HepG2 (cell line): ENCODE data around the gene KIF13A. TPM values are rescaled to one million over a fixed set of nuclear protein-coding genes. Genes with fewer than 3 reads are reported as not detected.

ENCODE experiments used
- BATF2 ChIP-seq: sonication (generic); formaldehyde crosslinking; IDR thresholded peaks from 2 replicates; pipeline ENCODE4 v1.8.0; 2022; ENCODE audit warnings: mild to moderate bottlenecking, missing genetic modification reagents, moderate library complexity
- CREM ChIP-seq, 2 experiments: sonication (generic) in 1 of 2; formaldehyde crosslinking in 1 of 2; IDR thresholded peaks; 2 replicates each; pipeline versions ENCODE4 v1.4.0 to v1.6.1; 2016 to 2020; ENCODE audit warnings: antibody characterized with exemption in 1 of 2, mild to moderate bottlenecking in 1 of 2, missing genetic modification reagents in 1 of 2
- GABPB1 ChIP-seq: IDR thresholded peaks from 2 replicates; pipeline ENCODE4 v1.6.1; 2016; ENCODE audit warnings: mild to moderate bottlenecking, missing genetic modification reagents, moderate library complexity, missing compliant biosample characterization
- MED1 ChIP-seq: sonication (generic); formaldehyde crosslinking; IDR thresholded peaks from 2 replicates; pipeline ENCODE4 v1.4.0; 2020; ENCODE audit warnings: missing genetic modification reagents
- MEIS1 ChIP-seq: sonication (generic); formaldehyde crosslinking; IDR thresholded peaks from 2 replicates; pipeline ENCODE4 v1.9.0; 2021; ENCODE audit warnings: mild to moderate bottlenecking, missing genetic modification reagents, moderate library complexity, borderline replicate concordance
- MTF2 ChIP-seq: sonication (generic); formaldehyde crosslinking; IDR thresholded peaks from 2 replicates; pipeline ENCODE4 v1.5.0; 2020; ENCODE audit warnings: missing genetic modification reagents, borderline replicate concordance
- NFKB2 ChIP-seq: sonication (generic); formaldehyde crosslinking; IDR thresholded peaks from 2 replicates; pipeline ENCODE4 v1.4.0; 2020; ENCODE audit warnings: missing genetic modification reagents, borderline replicate concordance
- POLR2G ChIP-seq: fragments of 200-400 bp; formaldehyde crosslinking; IDR thresholded peaks from 2 replicates; pipeline ENCODE4 v1.6.1; 2018; ENCODE audit warnings: mild to moderate bottlenecking, low read depth, low read length, moderate library complexity
- SKIL ChIP-seq: sonication (generic); formaldehyde crosslinking; IDR thresholded peaks from 2 replicates; pipeline ENCODE4 v1.8.0; 2022; ENCODE audit warnings: missing genetic modification reagents, mild to moderate bottlenecking, moderate library complexity, borderline replicate concordance
- ZFX ChIP-seq: sonication (generic); formaldehyde crosslinking; IDR thresholded peaks from 2 replicates; pipeline ENCODE4 v1.4.0; 2020; ENCODE audit warnings: mild to moderate bottlenecking, low read depth, missing genetic modification reagents, moderate library complexity
- ZMYM4 ChIP-seq: sonication (generic); formaldehyde crosslinking; IDR thresholded peaks from 2 replicates; pipeline ENCODE4 v1.8.1; 2023; ENCODE audit warnings: mild to moderate bottlenecking, missing genetic modification reagents
- ZNF766 ChIP-seq: sonication (generic); formaldehyde crosslinking; IDR thresholded peaks from 2 replicates; pipeline ENCODE4 v1.5.0; 2020; ENCODE audit warnings: missing genetic modification reagents, borderline replicate concordance
- polyA plus RNA-seq, 8 experiments: library from polyadenylated mRNA; depleted of rRNA in 3 of 8; stranded (reverse) in 7 of 8; unstranded in 1 of 8; fragments of >200 nt; fragmentation: Illumina TruSeq in 4 of 8; extraction: Trizol in 4 of 8; gene quantifications; 2 replicates each; pipeline versions ENCODE4 v1.2.1 to v1.2.3, GENCODE V29; 2011 to 2016; ENCODE audit warnings: low read depth in 4 of 8, missing spikeins in 1 of 8, mixed read lengths in 1 of 8; ENCODE audit not compliant: insufficient read depth in 1 of 8
- total RNA-seq, 5 experiments: library from RNA; depleted of rRNA; stranded (reverse); fragments of >200 nt; fragmentation: Illumina TruSeq; extraction: Trizol; gene quantifications; 2 replicates each; pipeline ENCODE4 v1.2.3, GENCODE V29; 2016; ENCODE audit warnings: low read depth in 1 of 5
- TF ChIP-seq, protein P1 (sequence below): sonication (generic); formaldehyde crosslinking; IDR thresholded peaks from 2 replicates; pipeline ENCODE4 v1.9.0; 2022; ENCODE audit warnings: low read depth, missing genetic modification reagents
- TF ChIP-seq, protein P2 (sequence below), 2 experiments: sonication (generic) in 1 of 2; formaldehyde crosslinking in 1 of 2; IDR thresholded peaks; 2 replicates each; pipeline versions ENCODE4 v1.6.1 to v1.9.0; 2014 to 2022; ENCODE audit warnings: antibody characterized with exemption in 1 of 2, borderline replicate concordance in 1 of 2, inconsistent platforms in 1 of 2, low read depth in 1 of 2, missing genetic modification reagents in 1 of 2

Gene KIF13A
- total and polyA plus RNA-seq, 2 of the 13 experiments (the other 11 are each of a cell fraction or from before 2014, with no cell fraction given): 21.1 to 37.2 TPM

DNA sequence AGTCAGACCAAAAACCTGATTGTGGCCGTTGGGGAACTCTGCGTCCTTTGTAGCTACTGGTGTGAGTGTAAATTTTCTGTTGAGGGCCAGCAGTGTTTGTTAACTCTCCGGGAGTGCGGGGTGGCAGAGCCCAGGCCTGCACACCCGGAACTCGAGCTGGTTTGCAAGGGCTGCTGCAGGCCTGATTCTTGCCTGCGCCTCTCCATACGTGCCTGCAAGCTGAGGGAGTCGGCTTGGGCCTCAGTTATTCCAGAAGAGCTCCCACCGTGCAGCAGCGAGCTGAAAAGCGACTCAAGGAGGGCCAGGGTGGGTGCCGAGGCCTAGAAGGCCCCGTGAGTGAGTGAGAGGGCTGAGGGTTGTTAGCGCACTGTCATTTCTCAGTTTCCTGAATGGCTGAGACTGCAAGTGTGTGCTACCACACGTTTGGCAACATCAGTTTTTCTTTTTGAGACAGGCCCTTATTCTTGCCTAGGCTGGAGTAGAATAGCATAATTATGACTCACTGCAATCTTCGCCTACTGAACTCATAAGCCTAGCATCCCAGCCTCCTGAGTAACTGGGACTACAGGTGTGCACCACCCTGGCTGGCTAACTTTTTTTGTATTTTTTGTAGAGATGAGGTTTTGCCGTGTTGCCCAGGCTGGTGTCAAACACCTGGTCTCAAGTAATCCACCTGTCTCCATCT lies 33.9 kb upstream of the KIF13A start (continued):
- TF ChIP-seq MED1 (CRISPR knock-in tag): no peak
- no peak for TF ChIP-seq POLR2G
- TF ChIP-seq MEIS1 (CRISPR knock-in tag): no peak
- TF ChIP-seq, protein P1, sequence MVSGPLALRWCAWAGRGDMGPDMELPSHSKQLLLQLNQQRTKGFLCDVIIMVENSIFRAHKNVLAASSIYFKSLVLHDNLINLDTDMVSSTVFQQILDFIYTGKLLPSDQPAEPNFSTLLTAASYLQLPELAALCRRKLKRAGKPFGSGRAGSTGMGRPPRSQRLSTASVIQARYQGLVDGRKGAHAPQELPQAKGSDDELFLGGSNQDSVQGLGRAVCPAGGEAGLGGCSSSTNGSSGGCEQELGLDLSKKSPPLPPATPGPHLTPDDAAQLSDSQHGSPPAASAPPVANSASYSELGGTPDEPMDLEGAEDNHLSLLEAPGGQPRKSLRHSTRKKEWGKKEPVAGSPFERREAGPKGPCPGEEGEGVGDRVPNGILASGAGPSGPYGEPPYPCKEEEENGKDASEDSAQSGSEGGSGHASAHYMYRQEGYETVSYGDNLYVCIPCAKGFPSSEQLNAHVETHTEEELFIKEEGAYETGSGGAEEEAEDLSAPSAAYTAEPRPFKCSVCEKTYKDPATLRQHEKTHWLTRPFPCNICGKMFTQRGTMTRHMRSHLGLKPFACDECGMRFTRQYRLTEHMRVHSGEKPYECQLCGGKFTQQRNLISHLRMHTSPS: 0 out of 2 replicates have a peak, but pooled peaks have one; percentile 23
- no peak for TF ChIP-seq BATF2 (CRISPR knock-in tag)
- peak; percentile 43; the same call in 1 of the 2 replicates for TF ChIP-seq GABPB1 (CRISPR knock-in tag)
- 0 out of 2 replicates have a peak, but pooled peaks have one; percentile 15 for TF ChIP-seq ZMYM4
- TF ChIP-seq MTF2 (CRISPR knock-in tag): no peak
- TF ChIP-seq ZNF766 (CRISPR knock-in tag): no peak
- peak; percentile 95 for TF ChIP-seq ZFX
- TF ChIP-seq, protein P2, sequence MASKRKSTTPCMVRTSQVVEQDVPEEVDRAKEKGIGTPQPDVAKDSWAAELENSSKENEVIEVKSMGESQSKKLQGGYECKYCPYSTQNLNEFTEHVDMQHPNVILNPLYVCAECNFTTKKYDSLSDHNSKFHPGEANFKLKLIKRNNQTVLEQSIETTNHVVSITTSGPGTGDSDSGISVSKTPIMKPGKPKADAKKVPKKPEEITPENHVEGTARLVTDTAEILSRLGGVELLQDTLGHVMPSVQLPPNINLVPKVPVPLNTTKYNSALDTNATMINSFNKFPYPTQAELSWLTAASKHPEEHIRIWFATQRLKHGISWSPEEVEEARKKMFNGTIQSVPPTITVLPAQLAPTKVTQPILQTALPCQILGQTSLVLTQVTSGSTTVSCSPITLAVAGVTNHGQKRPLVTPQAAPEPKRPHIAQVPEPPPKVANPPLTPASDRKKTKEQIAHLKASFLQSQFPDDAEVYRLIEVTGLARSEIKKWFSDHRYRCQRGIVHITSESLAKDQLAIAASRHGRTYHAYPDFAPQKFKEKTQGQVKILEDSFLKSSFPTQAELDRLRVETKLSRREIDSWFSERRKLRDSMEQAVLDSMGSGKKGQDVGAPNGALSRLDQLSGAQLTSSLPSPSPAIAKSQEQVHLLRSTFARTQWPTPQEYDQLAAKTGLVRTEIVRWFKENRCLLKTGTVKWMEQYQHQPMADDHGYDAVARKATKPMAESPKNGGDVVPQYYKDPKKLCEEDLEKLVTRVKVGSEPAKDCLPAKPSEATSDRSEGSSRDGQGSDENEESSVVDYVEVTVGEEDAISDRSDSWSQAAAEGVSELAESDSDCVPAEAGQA (IDR thresholded peaks at IDR 0.05; ENCODE audit: low read depth): no peak
- TF ChIP-seq, protein P2 (CRISPR knock-in tag; IDR thresholded peaks at IDR 0.05; ENCODE audit: borderline replicate concordance): no peak
- no peak for TF ChIP-seq SKIL (CRISPR knock-in tag)
- no peak for TF ChIP-seq CREM (IDR thresholded peaks at IDR 0.05)
- TF ChIP-seq CREM (CRISPR knock-in tag; IDR thresholded peaks at IDR 0.05): no peak
- TF ChIP-seq NFKB2 (CRISPR knock-in tag): no peak
